H1 (cell line): ENCODE data around the gene DDX1.

ENCODE experiments used
- CREB1 ChIP-seq: IDR thresholded peaks from 2 replicates; pipeline ENCODE4 v1.6.1; 2012; ENCODE audit warnings: inconsistent platforms
- CTCF ChIP-seq, 3 experiments: IDR thresholded peaks; 1 replicate in 2 of 3; 2 replicates in 1 of 3; pipeline versions ENCODE4 v1.5.1 to v1.6.1; 2011; ENCODE audit warnings: low read length in 3 of 3, mild to moderate bottlenecking in 3 of 3, inconsistent platforms in 2 of 3, low read depth in 1 of 3, moderate library complexity in 1 of 3; ENCODE audit not compliant: insufficient read depth in 1 of 3; ENCODE audit errors: control extremely low read depth in 1 of 3
- EP300 ChIP-seq, 2 experiments: IDR thresholded peaks; 1 replicate in 1 of 2; 2 replicates in 1 of 2; pipeline ENCODE4 v1.6.1; 2011 to 2012; ENCODE audit warnings: low read depth in 2 of 2, low read length in 2 of 2, mild to moderate bottlenecking in 2 of 2, borderline replicate concordance in 1 of 2, inconsistent platforms in 1 of 2, moderate library complexity in 1 of 2
- KDM5A ChIP-seq: fragments of 200-600 bp; IDR thresholded peaks from 2 replicates; pipeline ENCODE4 v1.7.1; 2012; ENCODE audit warnings: mild to moderate bottlenecking, low read length, inconsistent platforms, mixed read lengths

- TF ChIP-seq CREB1: no peak
- TF ChIP-seq CTCF (IDR thresholded peaks at IDR 0.05; ENCODE audit: control extremely low read depth in 1 of 3, insufficient read depth in 1 of 3, low read depth in 1 of 3, low read length in 3 of 3): no peak
- no peak for TF ChIP-seq KDM5A
- TF ChIP-seq EP300 (IDR thresholded peaks at IDR 0.05; ENCODE audit: borderline replicate concordance in 1 of 2, low read depth in 2 of 2, low read length in 2 of 2): no peak
These were observed 63.6 kb downstream of the DDX1 start for GRCh38 chr2:15655123-15655887.
